ENCODE measurements around the gene MARS1.

GRCh38 chr12:57491393-57492280, 3.8 kb downstream of the MARS1 start:
- TF ChIP-seq CTCF (IDR thresholded peaks at IDR 0.05) = peak; percentile 22; the same call in 1 of the 2 replicates
- no peak for TF ChIP-seq ZFX (IDR thresholded peaks at IDR 0.05; ENCODE audit: borderline replicate concordance)

Measured in 22Rv1 (cell line).